Stomach (tissue), 4 donors: ENCODE data around the gene KLHL18.
"Not testable (repeated sequence)": the region's sequence is repeated elsewhere in the genome, so short reads cannot be mapped to it uniquely, and the experiment has no call there.

Experiments used
- CTCF ChIP-seq, 7 experiments: fragments of 450-650 bp in 4 of 7; fragments of 200-600 bp in 3 of 7; sonication (generic) in 3 of 7; IDR thresholded peaks; one replicate each; pipeline ENCODE4 v1.5.1; 2016 to 2019; ENCODE audit warnings: antibody characterized with exemption in 7 of 7, control low read depth in 2 of 7, mild to moderate bottlenecking in 1 of 7
- POLR2A ChIP-seq, 4 donors: fragments of 450-650 bp; IDR thresholded peaks; one replicate each; pipeline ENCODE4 v1.6.1; 2016; ENCODE audit warnings: antibody characterized with exemption in 4 of 4, control low read depth in 2 of 4, mild to moderate bottlenecking in 1 of 4, moderate library complexity in 1 of 4

GRCh38 chr3:47360110-47360517, 77.4 kb downstream of the KLHL18 start:
- TF ChIP-seq CTCF, POLR2A (IDR thresholded peaks at IDR 0.05): not testable (repeated sequence)
